Prostate gland (tissue), 2 donors: ENCODE data around the gene C6orf52.

Source experiments
- POLR2A ChIP-seq: fragments of 450-650 bp; IDR thresholded peaks from one replicate; pipeline ENCODE4 v1.6.1; 2016; ENCODE audit warnings: antibody characterized with exemption, mild to moderate bottlenecking
- POLR2AphosphoS5 ChIP-seq: sonication (generic); formaldehyde crosslinking; IDR thresholded peaks from one replicate; pipeline ENCODE4 v1.6.1; 2017; ENCODE audit warnings: antibody characterized with exemption
- TF ChIP-seq, protein P1 (sequence below), 4 experiments: fragments of 200-600 bp in 2 of 4; fragments of 450-650 bp in 2 of 4; sonication (generic) in 2 of 4; IDR thresholded peaks; 1 replicate in 3 of 4; 2 replicates in 1 of 4; pipeline ENCODE4 v1.5.1; 2016 to 2019; ENCODE audit warnings: antibody characterized with exemption in 4 of 4, mild to moderate bottlenecking in 2 of 4, moderate library complexity in 2 of 4

DNA sequence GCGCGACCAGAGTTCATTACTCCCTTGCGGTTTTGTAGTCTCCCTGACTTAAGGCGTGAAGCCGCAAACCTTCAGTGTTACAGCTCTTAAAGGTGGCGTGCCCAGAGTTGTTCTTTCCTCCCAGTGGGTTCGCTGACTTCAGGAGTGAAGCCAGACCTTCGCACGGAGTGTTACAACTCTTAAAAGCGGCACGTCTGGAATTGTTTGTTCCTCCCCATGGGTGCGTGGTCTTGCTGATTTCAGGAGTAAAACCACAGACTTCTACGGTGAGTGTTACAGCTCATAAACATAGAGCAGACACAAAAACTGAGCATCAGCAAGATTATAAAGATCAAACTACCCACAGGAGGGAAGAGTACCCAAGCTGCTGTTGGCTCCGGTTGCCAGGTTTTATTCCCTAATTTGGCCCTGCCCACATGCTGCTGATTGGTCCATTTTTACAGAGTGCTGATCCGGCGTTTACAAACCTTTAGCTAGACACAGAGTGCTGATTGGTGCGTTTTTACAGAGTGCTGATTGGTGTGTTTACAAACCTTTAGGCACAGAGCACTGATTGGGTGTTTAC is 38.8 kb upstream of the C6orf52 start:
- TF ChIP-seq, protein P1, sequence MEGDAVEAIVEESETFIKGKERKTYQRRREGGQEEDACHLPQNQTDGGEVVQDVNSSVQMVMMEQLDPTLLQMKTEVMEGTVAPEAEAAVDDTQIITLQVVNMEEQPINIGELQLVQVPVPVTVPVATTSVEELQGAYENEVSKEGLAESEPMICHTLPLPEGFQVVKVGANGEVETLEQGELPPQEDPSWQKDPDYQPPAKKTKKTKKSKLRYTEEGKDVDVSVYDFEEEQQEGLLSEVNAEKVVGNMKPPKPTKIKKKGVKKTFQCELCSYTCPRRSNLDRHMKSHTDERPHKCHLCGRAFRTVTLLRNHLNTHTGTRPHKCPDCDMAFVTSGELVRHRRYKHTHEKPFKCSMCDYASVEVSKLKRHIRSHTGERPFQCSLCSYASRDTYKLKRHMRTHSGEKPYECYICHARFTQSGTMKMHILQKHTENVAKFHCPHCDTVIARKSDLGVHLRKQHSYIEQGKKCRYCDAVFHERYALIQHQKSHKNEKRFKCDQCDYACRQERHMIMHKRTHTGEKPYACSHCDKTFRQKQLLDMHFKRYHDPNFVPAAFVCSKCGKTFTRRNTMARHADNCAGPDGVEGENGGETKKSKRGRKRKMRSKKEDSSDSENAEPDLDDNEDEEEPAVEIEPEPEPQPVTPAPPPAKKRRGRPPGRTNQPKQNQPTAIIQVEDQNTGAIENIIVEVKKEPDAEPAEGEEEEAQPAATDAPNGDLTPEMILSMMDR (IDR thresholded peaks at IDR 0.05): no peak
- no peak for TF ChIP-seq POLR2A
- TF ChIP-seq POLR2AphosphoS5: no peak
